ENCODE data around the gene CADM2.
"Not testable (repeated sequence)": the region's sequence is repeated elsewhere in the genome, so short reads cannot be mapped to it uniquely, and the experiment has no call there.

DNA sequence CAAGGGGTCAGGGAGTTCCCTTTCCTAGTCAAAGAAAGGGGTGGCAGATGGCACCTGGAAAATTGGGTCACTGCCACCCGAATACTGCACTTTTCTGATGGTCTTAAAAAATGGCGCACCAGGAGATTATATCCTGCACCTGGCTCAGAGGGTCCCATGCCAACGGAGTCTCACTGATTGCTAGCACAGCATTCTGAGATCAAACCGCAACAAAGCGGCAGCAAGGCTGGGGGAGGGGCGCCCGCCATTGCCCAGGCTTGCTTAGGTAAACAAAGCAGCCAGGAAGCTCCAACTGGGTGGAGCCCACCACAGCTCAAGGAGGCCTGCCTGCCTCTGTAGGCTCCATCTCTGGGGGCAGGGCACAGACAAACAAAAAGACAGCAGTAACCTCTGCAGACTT, 194.5 kb downstream of the CADM2 start:
- TF ChIP-seq, protein P1, sequence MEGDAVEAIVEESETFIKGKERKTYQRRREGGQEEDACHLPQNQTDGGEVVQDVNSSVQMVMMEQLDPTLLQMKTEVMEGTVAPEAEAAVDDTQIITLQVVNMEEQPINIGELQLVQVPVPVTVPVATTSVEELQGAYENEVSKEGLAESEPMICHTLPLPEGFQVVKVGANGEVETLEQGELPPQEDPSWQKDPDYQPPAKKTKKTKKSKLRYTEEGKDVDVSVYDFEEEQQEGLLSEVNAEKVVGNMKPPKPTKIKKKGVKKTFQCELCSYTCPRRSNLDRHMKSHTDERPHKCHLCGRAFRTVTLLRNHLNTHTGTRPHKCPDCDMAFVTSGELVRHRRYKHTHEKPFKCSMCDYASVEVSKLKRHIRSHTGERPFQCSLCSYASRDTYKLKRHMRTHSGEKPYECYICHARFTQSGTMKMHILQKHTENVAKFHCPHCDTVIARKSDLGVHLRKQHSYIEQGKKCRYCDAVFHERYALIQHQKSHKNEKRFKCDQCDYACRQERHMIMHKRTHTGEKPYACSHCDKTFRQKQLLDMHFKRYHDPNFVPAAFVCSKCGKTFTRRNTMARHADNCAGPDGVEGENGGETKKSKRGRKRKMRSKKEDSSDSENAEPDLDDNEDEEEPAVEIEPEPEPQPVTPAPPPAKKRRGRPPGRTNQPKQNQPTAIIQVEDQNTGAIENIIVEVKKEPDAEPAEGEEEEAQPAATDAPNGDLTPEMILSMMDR (tag by site-specific recombination; IDR thresholded peaks at IDR 0.05): not testable (repeated sequence)
- TF ChIP-seq GLI2 (tag by site-specific recombination; IDR thresholded peaks at IDR 0.05; ENCODE audit: borderline replicate concordance, low read depth); REPIN1 (tag by site-specific recombination; IDR thresholded peaks at IDR 0.05; ENCODE audit: low read depth): not testable (repeated sequence)
